Kidney epithelial cell (primary cell): ENCODE results near the gene CCDC38. TPM values are rescaled to one million over a fixed set of nuclear protein-coding genes. Genes with fewer than 3 reads are reported as not detected.

ENCODE experiments used
- DNase-seq: peaks from one replicate; pipeline ENCODE4 v3.0.0-alpha.2; 2010; ENCODE audit warnings: low read depth
- H3K27me3 ChIP-seq: 2 replicates; pipeline ENCODE4 v1.6.0; 2011; ENCODE audit warnings: low read length; ENCODE audit not compliant: control insufficient read depth, insufficient read depth
- H3K36me3 ChIP-seq: 2 replicates; pipeline ENCODE4 v1.5.1; 2011; ENCODE audit warnings: low read length; ENCODE audit not compliant: control insufficient read depth, insufficient read depth
- H3K4me3 ChIP-seq: 2 replicates; pipeline ENCODE4 v1.5.1; 2011; ENCODE audit warnings: low read depth, mild to moderate bottlenecking, control low read depth, low read length
- CTCF ChIP-seq: IDR thresholded peaks from 2 replicates; pipeline ENCODE4 v1.5.1; 2011; ENCODE audit warnings: mild to moderate bottlenecking, moderate library complexity, low read length, control low read depth, inconsistent platforms; ENCODE audit not compliant: insufficient read depth, poor library complexity, severe bottlenecking
- total RNA-seq: library from RNA; depleted of rRNA; stranded (reverse); fragments of >200 nt; gene quantifications from 2 replicates; pipeline ENCODE4 v1.2.3, GENCODE V29; 2015

The CCDC38 gene
- 0.07 TPM in 1 of 2 replicates, not detected in the other for total RNA-seq

GRCh38 chr12:95942524-95943329, at the start of gene CCDC38:
Gene CCDC38 (minus strand): TSS chr12:95942614. CDS start chr12:95936509, 6,105 bp downstream.
- H3K4me3 ChIP-seq: peak within 1 kb of the TSS; percentile 67
- no peaks in the 10 kb centered on the region for H3K27me3 ChIP-seq
- no peaks in the 10 kb centered on the region for H3K36me3 ChIP-seq
- no peak for TF ChIP-seq CTCF
- no peak for DNase-seq

- Histone ChIP-seq H3K27me3 (no peaks in the 10 kb centered on the region), H3K4me3 (no peak overlapping the region), H3K36me3 (no peaks in the 10 kb centered on the region)
- no peak for DNase-seq
- TF ChIP-seq CTCF: no peak
These were observed 47.7 kb upstream of the CCDC38 start for GRCh38 chr12:95990136-95990535.

- Histone ChIP-seq H3K27me3 (no peaks in the 10 kb centered on the region), H3K36me3 (no peaks in the 10 kb centered on the region), H3K4me3 (no peak overlapping the region)
- no peak for DNase-seq
- TF ChIP-seq CTCF: no peak
These were observed 47.2 kb upstream of the CCDC38 start for GRCh38 chr12:95989504-95990123.

GRCh38 chr12:95988506-95989275, 46.3 kb upstream of the CCDC38 start:
- TF ChIP-seq CTCF: no peak
- no peaks in the 10 kb centered on the region for H3K36me3 ChIP-seq
- DNase-seq: no peak
- H3K27me3 ChIP-seq: no peaks in the 10 kb centered on the region
- no peak overlapping the region for H3K4me3 ChIP-seq

GRCh38 chr12:95986635-95987570, 44.5 kb upstream of the CCDC38 start:
- Histone ChIP-seq H3K36me3 (no peaks in the 10 kb centered on the region), H3K27me3 (no peaks in the 10 kb centered on the region), H3K4me3 (no peak overlapping the region)
- no peak for DNase-seq
- TF ChIP-seq CTCF: no peak
